HG03469 (cell line): Measurements from ENCODE around the gene ARHGAP26.

ENCODE experiments used
- ATAC-seq: cut with Tn5 transposase; IDR thresholded peaks from one replicate; pipeline ENCODE4 v1.9.1; 2021; ENCODE audit warnings: mild to moderate bottlenecking, moderate library complexity, moderate number of reproducible peaks; ENCODE audit not compliant: unreplicated experiment

Gene ARHGAP26

GRCh38 chr5:143166661-143167420 lies 396.7 kb downstream of the ARHGAP26 start:
- peak; percentile 58 for ATAC-seq

GRCh38 chr5:143168171-143168741 lies 398.1 kb downstream of the ARHGAP26 start:
- no peak for ATAC-seq

- no peak for ATAC-seq
Observed at GRCh38 chr5:143168921-143169810, 399.0 kb downstream of the ARHGAP26 start.

GRCh38 chr5:143170104-143170503 lies 399.9 kb downstream of the ARHGAP26 start:
- ATAC-seq: no peak

GRCh38 chr5:143170977-143171376 lies 400.8 kb downstream of the ARHGAP26 start:
- no peak for ATAC-seq

GRCh38 chr5:143172739-143173138 lies 402.6 kb downstream of the ARHGAP26 start:
- no peak for ATAC-seq

GRCh38 chr5:143173139-143173889 lies 403.1 kb downstream of the ARHGAP26 start:
- no peak for ATAC-seq

- peak; percentile 73 for ATAC-seq
Observed at GRCh38 chr5:143174714-143175398, 404.7 kb downstream of the ARHGAP26 start.

GRCh38 chr5:143176048-143176447 lies 405.9 kb downstream of the ARHGAP26 start:
- ATAC-seq: no peak

- ATAC-seq: no peak
Observed at GRCh38 chr5:143177263-143177983, 407.2 kb downstream of the ARHGAP26 start.

- ATAC-seq: no peak
Observed at GRCh38 chr5:143179126-143179740, 409.1 kb downstream of the ARHGAP26 start.

GRCh38 chr5:143180751-143181150 lies 410.6 kb downstream of the ARHGAP26 start:
- ATAC-seq: no peak

- ATAC-seq: no peak
Observed at GRCh38 chr5:143181173-143181572, 411.0 kb downstream of the ARHGAP26 start.

GRCh38 chr5:143182106-143182505 lies 411.9 kb downstream of the ARHGAP26 start:
- ATAC-seq: no peak

- peak; percentile 49 for ATAC-seq
Observed at GRCh38 chr5:143182901-143183820, 413.0 kb downstream of the ARHGAP26 start.

- ATAC-seq: no peak
Observed at GRCh38 chr5:143183989-143184388, 413.8 kb downstream of the ARHGAP26 start.

- no peak for ATAC-seq
Observed at GRCh38 chr5:143186623-143187022, 416.4 kb downstream of the ARHGAP26 start.

GRCh38 chr5:143187495-143187894 lies 417.3 kb downstream of the ARHGAP26 start:
- no peak for ATAC-seq
